ENCODE results near the gene HIVEP2. TPM values are rescaled to one million over a fixed set of nuclear protein-coding genes. Genes with fewer than 3 reads are reported as not detected.

Gene HIVEP2
- total and polyA plus RNA-seq, 10 donors, result 2.5 to 41.3 (median 30.3) TPM

DNA sequence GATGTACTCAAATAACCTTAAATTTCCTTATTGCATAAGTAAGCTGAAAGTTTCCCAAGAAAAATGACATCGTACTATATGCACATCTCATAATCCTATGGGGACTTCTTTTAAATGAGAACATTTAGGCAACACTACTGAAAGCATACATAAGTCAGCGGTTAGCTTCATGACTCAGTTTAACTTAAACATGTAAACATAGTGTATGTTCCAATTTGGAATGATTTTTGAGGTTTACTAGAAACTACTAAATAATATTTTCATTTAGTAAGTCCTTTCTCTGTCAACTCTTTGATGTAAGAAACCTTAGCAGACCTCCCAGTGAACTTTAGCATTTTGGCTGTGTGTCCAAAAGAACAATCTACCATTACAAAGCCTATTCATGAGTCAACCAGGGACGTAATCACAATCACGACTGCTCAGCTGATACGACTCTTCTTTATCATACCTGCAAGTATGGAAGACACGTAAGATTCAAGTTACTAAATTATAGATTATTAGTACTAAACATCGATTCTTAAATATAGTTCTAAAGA lies 19.3 kb downstream of the HIVEP2 start:
- H3K4me3 ChIP-seq, result no peak overlapping the region
- intact Hi-C loops (cut with DNase I; ENCODE audit: low total_unique reads), result no loop called here
- 87 to 93% (median 90%) methylated on average over 7 of the region's 7 CpGs for WGBS, 5 donors
- peak overlapping the region in 7 of 8 donors; percentile 85 to 98 (median 96) for H3K27ac ChIP-seq
- no peak for DNase-seq
- no peaks in the 10 kb centered on the region for H3K27me3 ChIP-seq (replicated peaks in 1 of 7)
- no peaks in the 10 kb centered on the region for H3K36me3 ChIP-seq
- no peak for TF ChIP-seq POLR2A (IDR thresholded peaks at IDR 0.05)
- TF ChIP-seq, protein P1, sequence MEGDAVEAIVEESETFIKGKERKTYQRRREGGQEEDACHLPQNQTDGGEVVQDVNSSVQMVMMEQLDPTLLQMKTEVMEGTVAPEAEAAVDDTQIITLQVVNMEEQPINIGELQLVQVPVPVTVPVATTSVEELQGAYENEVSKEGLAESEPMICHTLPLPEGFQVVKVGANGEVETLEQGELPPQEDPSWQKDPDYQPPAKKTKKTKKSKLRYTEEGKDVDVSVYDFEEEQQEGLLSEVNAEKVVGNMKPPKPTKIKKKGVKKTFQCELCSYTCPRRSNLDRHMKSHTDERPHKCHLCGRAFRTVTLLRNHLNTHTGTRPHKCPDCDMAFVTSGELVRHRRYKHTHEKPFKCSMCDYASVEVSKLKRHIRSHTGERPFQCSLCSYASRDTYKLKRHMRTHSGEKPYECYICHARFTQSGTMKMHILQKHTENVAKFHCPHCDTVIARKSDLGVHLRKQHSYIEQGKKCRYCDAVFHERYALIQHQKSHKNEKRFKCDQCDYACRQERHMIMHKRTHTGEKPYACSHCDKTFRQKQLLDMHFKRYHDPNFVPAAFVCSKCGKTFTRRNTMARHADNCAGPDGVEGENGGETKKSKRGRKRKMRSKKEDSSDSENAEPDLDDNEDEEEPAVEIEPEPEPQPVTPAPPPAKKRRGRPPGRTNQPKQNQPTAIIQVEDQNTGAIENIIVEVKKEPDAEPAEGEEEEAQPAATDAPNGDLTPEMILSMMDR (IDR thresholded peaks at IDR 0.05 in 8 of 11, conservative IDR thresholded peaks at IDR 0.05 in 3 of 11), result no peak
- no peak for TF ChIP-seq POLR2AphosphoS5 (IDR thresholded peaks at IDR 0.05)
- H3K9me3 ChIP-seq, result no peaks in the 10 kb centered on the region
- peaks cover 8 to 54% (median 46%) of the 10 kb centered on the region in 6 donors for H3K4me1 ChIP-seq

DNA sequence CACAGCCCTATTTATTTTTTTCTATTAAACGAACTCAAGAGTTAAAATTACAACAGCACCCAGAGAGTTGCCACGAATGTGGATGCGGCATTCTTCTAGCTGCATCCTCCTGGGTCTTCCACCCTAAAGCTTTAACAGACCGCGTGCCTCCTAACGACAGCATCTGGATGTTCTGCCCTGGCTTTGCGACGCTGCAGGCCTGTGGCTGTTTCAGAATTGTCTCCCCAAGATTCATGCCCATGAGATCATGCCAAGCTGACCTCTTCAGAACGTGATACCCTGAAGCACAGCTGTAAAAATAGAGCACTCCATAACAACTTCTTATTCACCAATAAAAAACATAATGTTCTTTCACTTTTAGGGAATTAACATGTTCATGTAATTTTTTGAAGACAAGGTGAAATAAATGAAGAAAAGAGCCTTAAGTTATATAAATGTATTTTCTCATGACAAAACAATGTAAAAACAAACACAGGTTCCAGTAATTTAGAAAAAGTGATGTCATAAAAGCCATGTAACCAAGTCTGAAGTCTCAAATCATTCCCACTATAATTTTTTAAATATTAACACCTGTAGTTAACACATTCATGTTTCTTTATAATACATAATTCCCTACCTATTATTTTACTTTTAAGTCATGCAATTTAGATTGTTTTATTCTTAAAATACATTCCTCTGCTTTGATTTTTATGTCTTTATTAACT lies 26.5 kb downstream of the HIVEP2 start:
- H3K4me3 ChIP-seq, result no peak overlapping the region
- H3K9me3 ChIP-seq, result no peaks in the 10 kb centered on the region
- H3K27ac ChIP-seq, result no peak overlapping the region
- H3K36me3 ChIP-seq, result no peaks in the 10 kb centered on the region
- intact Hi-C loops (cut with DNase I; ENCODE audit: low total_unique reads), result no loop called here
- 92 to 94% (median 93%) methylated on average over 9 of the region's 9 CpGs for WGBS, 5 donors
- no peak for DNase-seq
- H3K4me1 ChIP-seq, result peaks cover 0 to 49% (median 34%) of the 10 kb centered on the region in 6 donors
- no peaks in the 10 kb centered on the region for H3K27me3 ChIP-seq (replicated peaks in 1 of 7)
- TF ChIP-seq, protein P1 (IDR thresholded peaks at IDR 0.05 in 8 of 11, conservative IDR thresholded peaks at IDR 0.05 in 3 of 11), result no peak

DNA sequence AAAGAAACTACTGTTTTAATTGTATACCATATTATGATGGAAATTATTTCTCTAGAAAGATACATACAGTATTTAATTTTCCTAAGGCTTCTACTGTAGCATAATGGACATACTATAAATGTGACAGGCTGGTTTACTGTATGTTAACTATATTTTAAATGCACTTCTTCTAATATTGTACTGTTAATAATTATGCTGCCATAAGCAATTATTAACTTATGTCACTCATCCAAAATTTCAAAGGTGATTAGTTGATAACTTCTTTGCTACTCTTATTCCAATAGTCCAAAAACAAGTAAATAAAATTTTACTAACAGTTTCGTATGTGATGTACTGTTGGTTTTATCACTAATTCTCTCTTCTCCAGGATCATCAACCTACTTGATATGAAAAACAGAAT lies 28.1 kb downstream of the HIVEP2 start:
- no peaks in the 10 kb centered on the region for H3K9me3 ChIP-seq
- TF ChIP-seq POLR2AphosphoS5 (IDR thresholded peaks at IDR 0.05) (no peak), POLR2A (IDR thresholded peaks at IDR 0.05) (no peak)
- TF ChIP-seq, protein P1 (IDR thresholded peaks at IDR 0.05 in 8 of 11, conservative IDR thresholded peaks at IDR 0.05 in 3 of 11), result no peak
- intact Hi-C loops (cut with DNase I; ENCODE audit: low total_unique reads), result no loop called here
- H3K4me3 ChIP-seq, result no peak overlapping the region
- no peak overlapping the region for H3K27ac ChIP-seq
- peaks cover 0 to 65% (median 40%) of the 10 kb centered on the region in 6 donors for H3K4me1 ChIP-seq
- 91 to 100% (median 96%) methylated on average over 1 of the region's 1 CpG for WGBS, 5 donors
- no peak for DNase-seq
- no peaks in the 10 kb centered on the region for H3K27me3 ChIP-seq (replicated peaks in 1 of 7)
- H3K36me3 ChIP-seq, result no peaks in the 10 kb centered on the region

DNA sequence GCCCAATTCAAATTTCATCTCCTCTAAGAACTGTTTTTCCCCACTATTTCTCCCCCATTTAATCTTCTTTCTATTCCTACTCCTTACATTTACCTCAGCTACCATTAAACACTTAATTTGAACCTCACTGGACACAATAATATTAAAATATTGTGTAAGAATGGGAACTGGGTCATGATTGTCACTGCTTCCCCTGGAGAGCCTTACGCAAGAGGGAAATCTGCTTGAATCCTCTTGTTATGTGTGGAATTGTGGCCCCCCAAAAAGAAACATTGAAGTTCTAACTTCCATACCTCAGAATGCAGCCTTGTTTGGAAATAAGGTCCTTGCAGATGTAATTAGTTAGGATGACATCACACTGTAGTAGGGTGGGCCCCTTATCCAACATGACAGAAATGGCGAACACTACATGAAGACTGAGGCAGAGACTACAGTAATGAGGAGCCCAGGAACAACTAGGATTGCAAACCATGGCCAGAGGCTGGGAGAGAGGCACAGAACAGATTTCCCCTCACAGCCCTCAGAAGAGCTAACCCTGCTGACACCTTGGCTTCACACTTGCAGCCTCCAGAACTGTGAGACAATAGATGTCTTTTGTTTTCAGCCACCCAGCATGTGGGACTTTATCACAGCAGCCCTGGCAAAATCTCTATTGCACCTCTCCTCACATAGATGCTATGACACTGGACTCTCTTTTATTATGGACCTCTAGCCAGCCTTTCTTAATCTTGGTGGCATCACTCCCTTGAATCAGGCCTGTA lies 29.9 kb downstream of the HIVEP2 start:
- peak overlapping the region in 4 of 8 donors; percentile 6 to 90 (median 84) for H3K27ac ChIP-seq
- H3K27me3 ChIP-seq (replicated peaks in 1 of 7), result no peaks in the 10 kb centered on the region
- TF ChIP-seq POLR2AphosphoS5 (IDR thresholded peaks at IDR 0.05) (no peak), POLR2A (IDR thresholded peaks at IDR 0.05) (no peak)
- peaks cover 0 to 78% (median 38%) of the 10 kb centered on the region in 6 donors for H3K4me1 ChIP-seq
- intact Hi-C loops (cut with DNase I; ENCODE audit: low total_unique reads), result no loop called here
- WGBS, 5 donors, result 95 to 98% (median 97%) methylated on average over 2 of the region's 2 CpGs
- no peak overlapping the region for H3K4me3 ChIP-seq
- no peaks in the 10 kb centered on the region for H3K9me3 ChIP-seq
- no peak for DNase-seq
- no peaks in the 10 kb centered on the region for H3K36me3 ChIP-seq
